ENCODE measurements around the gene STRA6. TPM values are rescaled to one million over a fixed set of nuclear protein-coding genes. Genes with fewer than 3 reads are reported as not detected.

Gene STRA6
- total RNA-seq, 1 experiment from 2014 or later, result 2.1 TPM

DNA sequence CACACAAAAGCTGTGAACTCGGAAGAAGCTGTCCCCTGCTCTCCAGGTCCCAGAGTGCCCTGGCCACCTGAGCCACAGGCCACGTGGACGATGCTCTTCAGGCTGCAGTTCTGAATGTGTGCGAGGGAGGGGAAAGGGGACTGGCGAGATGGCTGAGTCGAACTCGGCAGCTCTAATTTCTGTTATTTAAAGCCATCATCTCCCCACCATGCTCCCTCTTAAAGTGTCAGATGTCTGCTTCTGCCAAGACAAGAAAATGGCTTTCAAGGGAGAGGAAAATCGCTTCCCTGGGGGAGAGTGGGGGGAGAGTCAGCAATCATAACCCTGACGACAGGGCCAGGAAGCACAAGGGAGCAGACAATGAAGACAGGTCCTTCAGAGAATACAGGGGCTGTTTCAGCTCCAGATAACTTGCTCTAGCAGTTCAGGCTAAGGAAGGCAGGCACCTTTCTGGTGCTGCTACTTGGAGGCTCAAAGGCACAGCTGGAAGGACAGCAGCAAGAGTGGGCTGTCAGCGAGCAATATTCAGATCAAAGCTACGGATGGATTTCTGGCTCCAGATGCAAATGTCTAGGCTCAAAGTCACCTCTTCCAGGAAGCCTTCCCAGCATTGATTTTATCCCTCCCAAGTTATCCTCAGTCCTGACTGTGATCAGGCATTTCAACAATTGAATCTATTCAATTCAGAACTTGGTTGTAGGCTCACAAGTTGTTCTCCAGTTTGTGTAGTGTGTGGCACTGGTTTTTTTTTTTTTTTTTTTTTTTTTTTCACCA is 18.1 kb upstream of the STRA6 start:
- Histone ChIP-seq H3K27me3 (replicated peaks; ENCODE audit: control insufficient read depth, insufficient read depth, low read length) (no peaks in the 10 kb centered on the region), H3K4me1 (no peaks in the 10 kb centered on the region), H3K4me3 (ENCODE audit: low read depth, low read length) (no peak overlapping the region), H3K9me3 (no peaks in the 10 kb centered on the region), H3K36me3 (ENCODE audit: control insufficient read depth, insufficient read depth, low read length) (no peaks in the 10 kb centered on the region)
- no TSS peak for BruUV-seq (replicated peaks)
- DNase-seq, result no peak
- Mint-ChIP-seq H3K36me3 (ENCODE audit: insufficient read depth, unreplicated experiment) (peaks cover 6% of the 10 kb centered on the region), H3K4me1 (ENCODE audit: low read depth, unreplicated experiment) (no peaks in the 10 kb centered on the region), H3K4me3 (ENCODE audit: unreplicated experiment) (no peak overlapping the region), H3K27ac (ENCODE audit: unreplicated experiment) (no peak overlapping the region), H3K9me3 (ENCODE audit: unreplicated experiment) (no peaks in the 10 kb centered on the region), H3K27me3 (ENCODE audit: insufficient read depth, unreplicated experiment) (peaks cover 15% of the 10 kb centered on the region)
- intact Hi-C loops (cut with micrococcal nuclease; ENCODE audit: unreplicated experiment), result no loop called here
- TF ChIP-seq, protein P1, sequence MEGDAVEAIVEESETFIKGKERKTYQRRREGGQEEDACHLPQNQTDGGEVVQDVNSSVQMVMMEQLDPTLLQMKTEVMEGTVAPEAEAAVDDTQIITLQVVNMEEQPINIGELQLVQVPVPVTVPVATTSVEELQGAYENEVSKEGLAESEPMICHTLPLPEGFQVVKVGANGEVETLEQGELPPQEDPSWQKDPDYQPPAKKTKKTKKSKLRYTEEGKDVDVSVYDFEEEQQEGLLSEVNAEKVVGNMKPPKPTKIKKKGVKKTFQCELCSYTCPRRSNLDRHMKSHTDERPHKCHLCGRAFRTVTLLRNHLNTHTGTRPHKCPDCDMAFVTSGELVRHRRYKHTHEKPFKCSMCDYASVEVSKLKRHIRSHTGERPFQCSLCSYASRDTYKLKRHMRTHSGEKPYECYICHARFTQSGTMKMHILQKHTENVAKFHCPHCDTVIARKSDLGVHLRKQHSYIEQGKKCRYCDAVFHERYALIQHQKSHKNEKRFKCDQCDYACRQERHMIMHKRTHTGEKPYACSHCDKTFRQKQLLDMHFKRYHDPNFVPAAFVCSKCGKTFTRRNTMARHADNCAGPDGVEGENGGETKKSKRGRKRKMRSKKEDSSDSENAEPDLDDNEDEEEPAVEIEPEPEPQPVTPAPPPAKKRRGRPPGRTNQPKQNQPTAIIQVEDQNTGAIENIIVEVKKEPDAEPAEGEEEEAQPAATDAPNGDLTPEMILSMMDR (IDR thresholded peaks at IDR 0.05; ENCODE audit: insufficient read depth in 1 of 2, low read depth in 1 of 2, low read length in 1 of 2, severe bottlenecking in 1 of 2, unreplicated experiment in 1 of 2), result no peak
- POLR2A ChIA-PET, result no interaction called here
- CTCF ChIA-PET, result interaction anchor here (0.9 kb wide), 1 partner anchor 91 kb away, joined by 5 read pairs; no protein-coding TSS in a partner anchor

DNA sequence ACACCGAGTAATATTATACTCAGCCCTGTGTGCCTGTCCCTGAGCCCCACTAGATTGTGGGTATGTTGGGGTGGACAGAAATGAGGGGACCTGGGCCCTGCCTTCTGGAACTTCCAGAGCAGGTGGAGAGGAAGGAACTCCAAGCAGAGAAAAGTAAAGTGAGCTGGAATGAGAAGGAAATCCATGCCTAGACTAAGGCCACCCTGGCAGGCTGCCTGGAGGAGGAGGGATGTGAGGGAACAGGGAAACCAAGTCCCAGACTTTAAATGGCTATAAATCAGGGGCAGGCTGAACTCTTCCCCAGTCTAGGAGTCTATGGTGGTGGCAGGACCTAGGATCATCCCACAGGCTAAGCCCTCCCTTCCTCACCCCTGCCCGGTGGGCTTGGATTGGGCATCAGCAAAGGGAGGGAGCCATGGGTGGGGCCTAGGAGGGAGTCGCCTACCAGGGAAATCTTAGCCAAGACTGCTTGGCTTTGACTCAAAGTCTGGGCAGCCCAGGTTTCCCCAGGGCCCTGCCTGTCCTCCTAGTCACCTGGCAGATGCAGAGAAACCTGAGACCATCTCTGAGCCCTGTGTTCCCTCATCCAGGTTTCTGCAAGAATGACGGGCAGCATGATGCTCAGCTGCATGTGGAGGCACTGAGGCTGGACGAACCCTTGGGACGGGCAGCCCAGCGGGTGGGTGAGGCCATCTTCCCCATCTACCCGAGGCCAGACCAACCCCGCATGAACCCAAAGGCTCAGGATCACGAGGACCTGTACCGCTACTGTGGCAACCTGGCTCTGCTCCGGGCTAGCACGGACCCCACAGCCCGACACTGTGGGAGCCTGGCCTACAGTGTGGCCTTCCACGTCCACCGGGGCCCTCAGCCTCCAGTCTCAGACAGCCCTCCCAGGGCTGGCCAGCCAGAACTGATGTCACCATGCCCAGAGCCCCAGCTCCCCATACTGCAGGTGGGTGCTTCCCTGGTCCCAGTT is 15.6 kb upstream of the STRA6 start:
- Mint-ChIP-seq H3K27ac (ENCODE audit: unreplicated experiment) (no peak overlapping the region), H3K9me3 (ENCODE audit: unreplicated experiment) (no peaks in the 10 kb centered on the region), H3K36me3 (ENCODE audit: insufficient read depth, unreplicated experiment) (peaks cover 6% of the 10 kb centered on the region), H3K4me3 (ENCODE audit: unreplicated experiment) (no peak overlapping the region), H3K27me3 (ENCODE audit: insufficient read depth, unreplicated experiment) (peaks cover 8% of the 10 kb centered on the region), H3K4me1 (ENCODE audit: low read depth, unreplicated experiment) (peaks cover 9% of the 10 kb centered on the region)
- intact Hi-C loops (cut with micrococcal nuclease; ENCODE audit: unreplicated experiment), result no loop called here
- Histone ChIP-seq H3K27me3 (replicated peaks; ENCODE audit: control insufficient read depth, insufficient read depth, low read length) (no peaks in the 10 kb centered on the region), H3K4me3 (ENCODE audit: low read depth, low read length) (no peak overlapping the region), H3K36me3 (ENCODE audit: control insufficient read depth, insufficient read depth, low read length) (no peaks in the 10 kb centered on the region), H3K4me1 (no peaks in the 10 kb centered on the region), H3K9me3 (no peaks in the 10 kb centered on the region)
- no peak for DNase-seq
- ChIA-PET CTCF (no interaction called here), POLR2A (no interaction called here)
- no TSS peak for BruUV-seq (replicated peaks)
- TF ChIP-seq, protein P1 (IDR thresholded peaks at IDR 0.05; ENCODE audit: insufficient read depth in 1 of 2, low read depth in 1 of 2, low read length in 1 of 2, severe bottlenecking in 1 of 2, unreplicated experiment in 1 of 2), result no peak

DNA sequence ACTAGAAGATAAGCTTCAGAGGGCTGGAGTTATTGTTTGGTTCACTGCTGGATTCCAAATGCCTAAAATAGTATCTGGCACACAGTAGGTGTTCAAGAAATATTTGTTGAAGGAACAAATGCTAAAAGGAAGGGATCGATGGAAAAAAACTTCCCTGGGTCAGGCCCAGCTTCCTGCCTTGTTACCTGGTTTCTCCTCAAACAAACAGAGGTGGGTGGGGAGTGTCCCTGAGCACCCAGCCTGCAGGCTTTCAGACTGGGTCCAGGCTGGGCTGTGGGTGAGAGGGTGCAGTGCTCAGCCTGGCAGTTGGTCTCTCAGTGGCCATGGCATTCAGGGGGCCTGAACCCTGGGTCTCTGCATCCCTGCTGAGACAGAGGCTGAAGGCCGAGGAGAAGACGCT is 14.4 kb upstream of the STRA6 start:
- Histone ChIP-seq H3K27me3 (replicated peaks; ENCODE audit: control insufficient read depth, insufficient read depth, low read length) (no peaks in the 10 kb centered on the region), H3K4me1 (no peaks in the 10 kb centered on the region), H3K4me3 (ENCODE audit: low read depth, low read length) (no peak overlapping the region), H3K36me3 (ENCODE audit: control insufficient read depth, insufficient read depth, low read length) (no peaks in the 10 kb centered on the region), H3K9me3 (no peaks in the 10 kb centered on the region)
- DNase-seq, result no peak
- Mint-ChIP-seq H3K27me3 (ENCODE audit: insufficient read depth, unreplicated experiment) (peaks cover 7% of the 10 kb centered on the region), H3K4me1 (ENCODE audit: low read depth, unreplicated experiment) (peaks cover 9% of the 10 kb centered on the region), H3K9me3 (ENCODE audit: unreplicated experiment) (no peaks in the 10 kb centered on the region), H3K4me3 (ENCODE audit: unreplicated experiment) (no peak overlapping the region), H3K27ac (ENCODE audit: unreplicated experiment) (no peak overlapping the region), H3K36me3 (ENCODE audit: insufficient read depth, unreplicated experiment) (peaks cover 6% of the 10 kb centered on the region)
- ChIA-PET CTCF (no interaction called here), POLR2A (no interaction called here)
- intact Hi-C loops (cut with micrococcal nuclease; ENCODE audit: unreplicated experiment), result no loop called here
- TF ChIP-seq, protein P1 (IDR thresholded peaks at IDR 0.05; ENCODE audit: insufficient read depth in 1 of 2, low read depth in 1 of 2, low read length in 1 of 2, severe bottlenecking in 1 of 2, unreplicated experiment in 1 of 2), result no peak
- no TSS peak for BruUV-seq (replicated peaks)
